Sigmoid colon (tissue), 4 donors: ENCODE measurements around the gene GRK1.
"Not testable (repeated sequence)": the region's sequence is repeated elsewhere in the genome, so short reads cannot be mapped to it uniquely, and the experiment has no call there.

Source experiments
- CTCF ChIP-seq, 4 experiments: fragments of 450-650 bp in 3 of 4; fragments of 200-600 bp in 1 of 4; IDR thresholded peaks; one replicate each; pipeline ENCODE4 v1.5.1; 2016 to 2019; ENCODE audit warnings: antibody characterized with exemption in 4 of 4, mild to moderate bottlenecking in 3 of 4, moderate library complexity in 2 of 4
- EP300 ChIP-seq, 4 donors: sonication (generic); formaldehyde crosslinking; IDR thresholded peaks; one replicate each; pipeline ENCODE4 v1.6.1; 2017; ENCODE audit warnings: antibody characterized with exemption in 4 of 4
- POLR2A ChIP-seq, 2 donors: fragments of 450-650 bp; IDR thresholded peaks; one replicate each; pipeline ENCODE4 v1.6.1; 2016; ENCODE audit warnings: antibody characterized with exemption in 2 of 2, mild to moderate bottlenecking in 2 of 2, moderate library complexity in 2 of 2
- POLR2AphosphoS5 ChIP-seq, 4 donors: sonication (generic); formaldehyde crosslinking; IDR thresholded peaks; one replicate each; pipeline ENCODE4 v1.6.1; 2017; ENCODE audit warnings: antibody characterized with exemption in 4 of 4

GRCh38 chr13:113745500-113746142, 78.6 kb downstream of the GRK1 start:
- TF ChIP-seq CTCF, EP300, POLR2AphosphoS5, POLR2A (IDR thresholded peaks at IDR 0.05): not testable (repeated sequence)
